ENCODE measurements around the gene VWA2.

VWA2 gene

DNA sequence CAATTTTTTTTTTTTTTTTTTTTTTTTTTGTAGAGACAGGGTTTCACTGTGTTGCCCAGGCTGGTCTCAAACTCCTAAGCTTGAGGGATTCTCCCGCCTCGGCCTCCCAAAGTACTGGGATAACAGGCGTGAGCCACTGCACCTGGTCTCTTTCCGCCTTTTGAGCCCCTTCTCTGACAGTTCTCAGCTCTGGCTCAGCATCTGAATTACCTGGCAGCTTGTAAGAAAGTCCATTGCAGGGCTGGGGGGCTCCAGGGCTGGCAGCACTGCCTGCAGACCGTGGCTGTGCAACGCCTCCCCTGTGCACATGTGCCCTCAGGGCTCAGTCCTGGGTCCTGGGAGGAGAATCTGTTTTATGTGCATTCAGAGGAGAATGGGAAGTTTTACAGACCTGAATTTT lies 37.6 kb downstream of the VWA2 start:
- no peak for DNase-seq (ENCODE audit: low read depth in 2 of 2)

DNA sequence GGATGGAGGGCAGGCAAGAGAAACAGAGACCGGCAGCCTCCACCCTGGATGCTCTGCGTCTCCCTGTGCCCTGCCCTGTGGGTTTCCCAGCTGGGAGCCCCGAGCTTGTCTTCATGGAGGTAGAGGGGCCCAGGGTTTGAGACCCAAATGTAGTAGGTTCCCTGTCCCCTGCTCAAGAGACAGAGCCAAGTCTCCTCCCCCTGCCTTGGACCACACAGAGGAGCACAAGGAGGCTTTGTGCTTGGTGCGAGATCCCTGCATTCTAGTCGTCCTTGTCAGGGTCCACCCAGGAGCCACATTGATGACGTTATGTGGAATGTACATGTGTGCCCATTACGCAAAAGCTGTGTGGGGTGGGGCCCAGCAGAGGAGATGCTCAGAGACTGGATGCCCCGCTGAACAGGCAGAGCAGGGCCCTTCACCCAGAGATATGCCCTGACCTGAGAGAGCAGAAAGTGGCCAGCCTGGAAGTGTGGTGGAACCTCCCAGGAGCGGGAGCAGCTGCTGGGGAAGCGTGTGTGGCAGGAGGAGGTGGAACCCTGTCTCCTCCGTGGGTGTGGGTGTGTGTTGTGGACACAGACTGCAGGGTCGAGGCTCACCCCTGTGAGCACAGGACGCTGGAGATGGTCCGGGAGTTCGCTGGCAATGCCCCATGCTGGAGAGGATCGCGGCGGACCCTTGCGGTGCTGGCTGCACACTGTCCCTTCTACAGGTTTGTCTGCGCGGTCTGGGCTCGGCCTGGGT lies 39.3 kb downstream of the VWA2 start:
- DNase-seq (ENCODE audit: low read depth in 2 of 2): no peak

DNA sequence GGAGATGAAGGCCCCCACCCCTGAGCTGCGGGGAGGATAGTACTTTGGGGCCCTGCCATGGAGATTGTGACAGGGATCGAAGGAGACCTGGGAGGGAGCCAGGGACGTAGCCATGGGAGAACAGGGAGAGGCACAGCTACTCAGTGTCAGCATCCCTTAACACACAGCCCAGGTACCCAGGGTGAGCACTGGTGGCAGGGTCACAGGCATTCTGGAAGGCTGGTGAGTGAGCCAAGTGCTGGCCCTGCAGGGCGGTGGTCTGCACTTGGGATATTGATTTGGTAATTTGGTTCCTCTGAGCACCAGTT lies 39.8 kb downstream of the VWA2 start:
- no peak for DNase-seq (ENCODE audit: low read depth in 2 of 2)

DNA sequence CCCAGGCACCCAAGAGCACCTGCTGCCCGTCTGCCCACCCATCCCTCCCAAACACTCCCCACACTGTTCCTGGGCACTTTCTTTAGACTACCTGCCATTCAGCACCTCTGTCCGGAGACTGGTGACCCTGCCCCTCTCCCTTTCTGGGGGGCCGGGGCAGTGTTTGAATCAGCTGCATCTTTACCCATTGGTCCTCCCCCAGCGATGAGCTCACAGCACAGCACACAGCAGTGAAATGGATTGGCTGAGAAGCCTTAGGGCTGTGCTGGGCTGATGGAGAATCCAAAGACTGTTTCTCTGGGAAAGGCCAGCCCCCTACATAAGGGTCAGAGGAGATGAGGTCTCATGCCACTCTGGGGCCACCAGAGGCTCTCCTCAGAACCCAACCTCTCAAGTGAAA lies 40.2 kb downstream of the VWA2 start:
- no peak for DNase-seq (ENCODE audit: low read depth in 2 of 2)

DNA sequence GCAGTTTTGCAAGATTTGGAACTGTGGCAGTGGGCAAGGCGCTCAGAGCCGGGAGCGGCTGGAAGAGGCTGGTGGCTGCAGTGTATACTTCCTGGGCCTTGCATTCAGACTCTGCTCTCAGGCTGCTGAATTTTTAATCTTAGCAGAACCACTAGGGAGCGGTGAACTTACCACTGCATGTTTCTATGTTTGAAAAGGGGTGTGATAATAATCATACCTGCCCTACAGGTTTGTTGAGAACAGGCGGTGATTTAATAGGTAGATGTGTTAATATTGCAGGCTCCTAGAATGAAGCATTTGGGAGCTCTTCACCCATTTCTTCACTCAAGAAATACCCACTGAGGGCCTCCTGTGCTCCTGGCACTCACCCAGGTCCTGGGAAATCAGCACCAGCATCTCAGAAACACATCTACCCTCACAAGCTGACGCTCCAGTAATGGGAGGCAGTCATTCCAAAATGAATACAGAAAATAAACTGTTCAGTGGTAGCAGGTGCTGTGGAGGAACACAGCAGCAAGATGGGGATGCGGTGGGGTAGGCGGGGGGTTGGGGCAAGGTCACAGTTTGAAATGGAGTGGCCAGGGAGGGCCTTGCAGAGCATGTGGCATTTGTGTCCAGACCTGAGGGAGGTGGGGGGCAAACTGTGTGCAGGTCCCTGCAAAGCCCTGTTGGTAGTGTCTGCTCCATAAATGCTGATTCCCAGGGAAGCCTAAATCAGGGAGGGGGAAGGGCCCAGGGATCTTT lies 41.0 kb downstream of the VWA2 start:
- DNase-seq (ENCODE audit: low read depth in 2 of 2): no peak

DNA sequence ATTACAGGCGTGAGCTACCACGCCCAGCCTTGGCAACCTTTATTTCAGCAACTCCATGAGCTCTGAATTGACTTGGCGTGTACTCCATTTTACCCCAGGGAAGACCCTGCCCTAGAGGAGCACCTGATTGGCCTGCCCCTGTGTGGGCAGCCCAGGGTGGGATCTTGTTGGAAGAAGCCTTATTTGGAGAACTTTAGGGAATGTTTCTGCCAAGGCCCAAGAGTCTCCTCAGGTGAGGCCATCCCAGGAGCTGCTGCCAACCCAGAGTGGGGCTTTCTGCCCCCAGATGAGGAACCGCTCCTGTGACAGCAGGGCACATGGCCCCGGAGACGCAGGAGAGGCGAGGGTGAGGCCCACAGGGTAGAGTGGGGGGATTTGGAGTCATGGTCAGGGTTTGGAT lies 42.0 kb downstream of the VWA2 start:
- no peak for DNase-seq (ENCODE audit: low read depth in 2 of 2)

DNA sequence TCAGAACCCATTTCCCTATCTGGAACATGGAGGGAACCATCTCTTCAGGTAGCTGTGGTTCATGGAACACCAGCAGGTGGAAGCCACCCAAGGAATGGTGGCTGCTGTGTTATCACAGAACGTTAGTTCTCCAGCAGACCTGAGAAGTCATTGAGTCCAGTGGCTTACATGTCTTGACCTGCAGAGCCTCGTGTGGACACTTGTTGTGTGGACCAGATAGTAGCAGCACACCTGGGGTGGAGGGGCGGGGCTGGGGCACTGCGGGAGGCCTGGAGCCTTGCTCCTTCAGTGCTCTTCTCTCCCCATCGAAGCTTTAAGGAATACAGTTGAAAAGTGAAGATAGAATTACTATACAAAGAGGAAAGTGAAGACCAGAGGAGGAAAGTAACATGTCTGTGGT lies 42.4 kb downstream of the VWA2 start:
- no peak for DNase-seq (ENCODE audit: low read depth in 2 of 2)

DNA sequence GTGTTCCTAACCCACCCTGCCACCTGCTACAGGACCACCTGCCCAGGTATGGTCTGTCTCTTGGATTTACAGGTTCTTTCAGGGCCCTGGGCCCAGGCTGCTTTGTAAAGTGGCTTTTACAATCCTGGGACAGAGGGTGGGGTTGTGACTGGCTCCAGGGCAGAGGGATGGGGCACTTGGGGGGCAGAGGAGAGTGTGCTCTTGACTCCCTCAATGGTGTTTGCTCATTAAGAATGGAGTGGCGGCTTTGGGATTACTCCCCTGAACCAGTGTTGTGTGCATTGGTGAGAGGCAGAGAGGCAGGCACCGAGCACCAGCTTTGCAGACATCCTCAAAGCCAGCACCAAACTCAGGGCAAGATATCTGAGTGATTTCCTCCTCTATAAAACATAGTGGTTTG lies 43.5 kb downstream of the VWA2 start:
- DNase-seq (ENCODE audit: low read depth in 2 of 2): no peak

DNA sequence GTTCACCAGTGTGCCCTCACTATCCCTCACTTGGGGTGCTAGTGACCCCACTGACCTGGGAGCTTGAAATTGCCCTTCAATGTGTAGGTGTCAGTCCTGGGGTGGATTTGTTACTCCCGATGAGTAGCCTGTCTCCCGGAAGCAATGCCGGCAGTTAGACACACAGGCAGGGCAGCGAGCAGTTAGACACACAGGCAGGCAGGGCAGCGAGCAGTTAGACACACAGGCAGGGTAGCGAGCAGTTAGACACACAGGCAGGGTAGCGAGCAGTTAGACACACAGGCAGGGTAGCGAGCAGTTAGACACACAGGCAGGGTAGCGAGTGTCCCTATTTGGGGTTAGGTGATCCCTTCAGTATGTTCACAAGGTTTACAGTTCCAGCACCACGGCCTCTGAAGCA lies 44.0 kb downstream of the VWA2 start:
- no peak for DNase-seq (ENCODE audit: low read depth in 2 of 2)

DNA sequence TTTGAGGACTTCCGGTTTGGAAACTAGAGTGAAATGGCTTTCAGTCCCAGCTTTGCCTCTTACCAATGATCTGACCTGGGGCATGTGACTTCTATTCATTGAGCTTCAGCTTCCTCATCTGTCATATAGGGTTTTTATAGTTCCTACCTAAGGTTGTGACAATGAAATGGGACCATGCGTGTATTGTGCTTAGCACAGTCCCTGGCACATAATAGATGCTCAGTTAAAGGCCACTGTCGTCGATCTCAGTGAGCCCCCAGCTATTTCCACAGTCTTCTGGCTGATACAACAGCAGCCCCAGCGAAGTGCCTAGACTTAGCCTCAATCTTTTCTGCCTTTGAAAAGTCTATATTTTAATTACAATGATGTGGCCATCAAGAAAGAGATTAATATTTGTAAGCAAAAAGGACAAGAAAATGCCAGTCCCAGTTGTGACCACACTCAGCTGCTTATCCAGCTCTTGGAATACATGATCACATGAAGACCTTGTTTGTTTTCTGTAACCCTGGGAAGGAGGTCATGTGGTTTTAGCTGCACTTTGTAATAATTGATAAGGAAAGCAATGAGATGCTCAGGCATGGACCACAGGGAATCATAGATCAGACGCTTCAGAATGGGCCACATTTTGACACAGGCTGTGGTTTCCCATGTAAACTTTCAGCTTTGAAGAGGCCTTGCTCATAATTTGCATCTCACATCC lies 44.6 kb downstream of the VWA2 start:
- DNase-seq (ENCODE audit: low read depth in 2 of 2): no peak

DNA sequence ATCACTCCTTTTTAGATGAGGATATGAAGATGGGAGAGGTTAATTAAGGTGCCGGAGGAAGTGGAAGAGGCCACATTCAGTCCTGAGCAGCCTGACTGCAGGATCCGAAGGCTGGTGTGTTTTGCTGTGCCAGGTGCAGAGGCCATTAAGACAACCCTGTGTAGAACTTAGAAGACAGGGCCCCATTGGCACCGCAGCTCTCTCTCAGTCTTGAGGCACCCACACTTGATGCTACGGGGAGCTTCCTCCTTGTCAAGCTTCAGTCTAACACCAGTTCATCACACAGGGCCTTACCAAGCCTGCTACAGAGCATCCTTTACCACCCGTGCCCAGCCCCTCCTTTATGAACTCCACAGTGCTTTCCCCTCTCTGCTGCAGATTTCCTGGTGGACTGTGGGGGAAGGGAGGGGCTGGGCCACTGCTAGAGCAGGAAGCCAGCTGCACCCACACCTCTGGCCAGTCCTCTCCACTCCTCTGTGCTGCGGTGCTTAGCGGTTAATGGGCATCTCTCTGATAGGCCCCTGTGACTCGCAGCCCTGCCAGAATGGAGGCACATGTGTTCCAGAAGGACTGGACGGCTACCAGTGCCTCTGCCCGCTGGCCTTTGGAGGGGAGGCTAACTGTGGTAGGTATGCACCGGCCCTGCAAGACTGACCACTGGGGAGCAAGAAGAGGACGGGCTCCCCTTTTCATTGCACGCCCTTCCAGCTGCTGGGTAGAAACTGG lies 45.5 kb downstream of the VWA2 start:
- DNase-seq (ENCODE audit: low read depth in 2 of 2): no peak

DNA sequence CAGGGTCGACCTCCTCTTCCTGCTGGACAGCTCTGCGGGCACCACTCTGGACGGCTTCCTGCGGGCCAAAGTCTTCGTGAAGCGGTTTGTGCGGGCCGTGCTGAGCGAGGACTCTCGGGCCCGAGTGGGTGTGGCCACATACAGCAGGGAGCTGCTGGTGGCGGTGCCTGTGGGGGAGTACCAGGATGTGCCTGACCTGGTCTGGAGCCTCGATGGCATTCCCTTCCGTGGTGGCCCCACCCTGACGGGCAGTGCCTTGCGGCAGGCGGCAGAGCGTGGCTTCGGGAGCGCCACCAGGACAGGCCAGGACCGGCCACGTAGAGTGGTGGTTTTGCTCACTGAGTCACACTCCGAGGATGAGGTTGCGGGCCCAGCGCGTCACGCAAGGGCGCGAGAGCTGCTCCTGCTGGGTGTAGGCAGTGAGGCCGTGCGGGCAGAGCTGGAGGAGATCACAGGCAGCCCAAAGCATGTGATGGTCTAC lies 46.9 kb downstream of the VWA2 start:
- DNase-seq (ENCODE audit: low read depth in 2 of 2): no peak

DNA sequence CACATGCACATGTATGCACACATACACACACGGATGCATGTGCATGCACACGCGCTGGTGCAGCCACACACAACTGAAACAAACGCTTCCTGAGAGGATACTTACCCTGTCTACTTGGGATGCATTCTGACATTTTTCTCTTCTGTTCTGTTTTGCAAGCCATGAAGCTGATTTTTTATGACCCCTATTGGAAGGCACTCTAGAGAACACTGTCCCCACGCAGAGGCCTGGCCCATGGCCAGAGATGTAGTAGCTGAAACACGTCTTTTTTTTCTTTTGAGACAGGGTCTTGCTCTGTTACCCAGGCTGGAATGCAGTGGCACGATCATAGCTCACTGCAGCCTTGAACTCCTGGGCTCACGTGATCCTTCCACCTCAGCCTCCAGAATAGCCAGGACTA lies 47.9 kb downstream of the VWA2 start:
- DNase-seq (ENCODE audit: low read depth in 2 of 2): no peak

DNA sequence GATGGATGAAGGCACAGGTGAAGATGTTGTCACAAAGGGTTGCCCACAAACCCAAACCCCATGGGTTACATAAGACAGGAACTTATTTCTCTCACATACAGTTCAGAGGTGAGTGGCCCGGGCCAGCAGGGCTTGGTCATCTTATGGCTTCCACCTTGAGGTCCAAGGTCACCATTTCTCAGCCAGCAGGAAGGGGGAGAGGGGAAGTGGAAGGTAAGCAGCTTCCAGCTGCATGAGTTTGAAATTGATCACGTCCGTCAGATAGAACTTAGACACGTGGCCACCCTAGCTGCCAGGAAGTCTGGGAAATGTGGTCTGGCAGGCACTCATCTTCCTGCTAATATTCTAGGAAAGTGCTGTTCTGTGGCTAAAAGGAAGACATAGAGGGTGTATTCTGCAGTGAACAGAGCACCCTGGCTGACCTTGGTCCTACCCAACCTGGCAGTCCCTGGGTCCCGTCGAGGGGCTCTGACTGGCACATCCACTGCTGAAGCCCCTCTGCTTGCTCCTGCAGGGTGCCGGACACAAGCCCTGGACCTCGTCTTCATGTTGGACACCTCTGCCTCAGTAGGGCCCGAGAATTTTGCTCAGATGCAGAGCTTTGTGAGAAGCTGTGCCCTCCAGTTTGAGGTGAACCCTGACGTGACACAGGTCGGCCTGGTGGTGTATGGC lies 49.5 kb downstream of the VWA2 start:
- DNase-seq (ENCODE audit: low read depth in 2 of 2): no peak

DNA sequence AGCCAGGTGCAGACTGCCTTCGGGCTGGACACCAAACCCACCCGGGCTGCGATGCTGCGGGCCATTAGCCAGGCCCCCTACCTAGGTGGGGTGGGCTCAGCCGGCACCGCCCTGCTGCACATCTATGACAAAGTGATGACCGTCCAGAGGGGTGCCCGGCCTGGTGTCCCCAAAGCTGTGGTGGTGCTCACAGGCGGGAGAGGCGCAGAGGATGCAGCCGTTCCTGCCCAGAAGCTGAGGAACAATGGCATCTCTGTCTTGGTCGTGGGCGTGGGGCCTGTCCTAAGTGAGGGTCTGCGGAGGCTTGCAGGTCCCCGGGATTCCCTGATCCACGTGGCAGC lies 50.0 kb downstream of the VWA2 start:
- DNase-seq (ENCODE audit: low read depth in 2 of 2): no peak

DNA sequence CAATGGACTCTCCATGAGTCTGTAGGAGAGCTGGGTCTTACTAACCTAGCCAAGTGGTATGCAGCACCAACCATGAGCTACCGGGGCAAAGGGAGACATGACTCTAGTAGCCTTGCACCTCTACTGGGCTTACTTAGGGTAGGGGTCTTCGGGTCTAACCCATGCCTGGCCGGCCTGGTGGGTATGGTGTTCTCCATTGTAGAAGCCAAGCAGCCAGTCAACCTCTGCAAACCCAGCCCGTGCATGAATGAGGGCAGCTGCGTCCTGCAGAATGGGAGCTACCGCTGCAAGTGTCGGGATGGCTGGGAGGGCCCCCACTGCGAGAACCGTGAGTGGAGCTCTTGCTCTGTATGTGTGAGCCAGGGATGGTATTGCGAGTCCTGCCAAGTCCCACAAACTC lies 51.0 kb downstream of the VWA2 start:
- no peak for DNase-seq (ENCODE audit: low read depth in 2 of 2)

DNA sequence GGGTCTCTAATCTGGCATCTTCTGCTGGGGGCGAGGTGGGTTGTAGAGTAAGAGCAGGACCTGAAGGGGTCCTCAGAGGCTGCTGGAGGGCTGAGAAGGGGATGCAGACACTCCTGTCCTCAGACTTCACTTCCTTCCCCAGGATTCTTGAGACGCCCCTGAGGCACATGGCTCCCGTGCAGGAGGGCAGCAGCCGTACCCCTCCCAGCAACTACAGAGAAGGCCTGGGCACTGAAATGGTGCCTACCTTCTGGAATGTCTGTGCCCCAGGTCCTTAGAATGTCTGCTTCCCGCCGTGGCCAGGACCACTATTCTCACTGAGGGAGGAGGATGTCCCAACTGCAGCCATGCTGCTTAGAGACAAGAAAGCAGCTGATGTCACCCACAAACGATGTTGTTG lies 52.0 kb downstream of the VWA2 start:
- DNase-seq (ENCODE audit: low read depth in 2 of 2): no peak

DNA sequence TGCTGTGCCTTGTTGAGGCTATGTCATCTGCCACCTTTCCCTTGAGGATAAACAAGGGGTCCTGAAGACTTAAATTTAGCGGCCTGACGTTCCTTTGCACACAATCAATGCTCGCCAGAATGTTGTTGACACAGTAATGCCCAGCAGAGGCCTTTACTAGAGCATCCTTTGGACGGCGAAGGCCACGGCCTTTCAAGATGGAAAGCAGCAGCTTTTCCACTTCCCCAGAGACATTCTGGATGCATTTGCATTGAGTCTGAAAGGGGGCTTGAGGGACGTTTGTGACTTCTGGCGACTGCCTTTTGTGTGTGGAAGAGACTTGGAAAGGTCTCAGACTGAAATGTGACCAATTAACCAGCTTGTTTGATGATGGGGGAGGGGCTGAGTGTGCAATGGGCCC lies 52.5 kb downstream of the VWA2 start:
- no peak for DNase-seq (ENCODE audit: low read depth in 2 of 2)

DNA sequence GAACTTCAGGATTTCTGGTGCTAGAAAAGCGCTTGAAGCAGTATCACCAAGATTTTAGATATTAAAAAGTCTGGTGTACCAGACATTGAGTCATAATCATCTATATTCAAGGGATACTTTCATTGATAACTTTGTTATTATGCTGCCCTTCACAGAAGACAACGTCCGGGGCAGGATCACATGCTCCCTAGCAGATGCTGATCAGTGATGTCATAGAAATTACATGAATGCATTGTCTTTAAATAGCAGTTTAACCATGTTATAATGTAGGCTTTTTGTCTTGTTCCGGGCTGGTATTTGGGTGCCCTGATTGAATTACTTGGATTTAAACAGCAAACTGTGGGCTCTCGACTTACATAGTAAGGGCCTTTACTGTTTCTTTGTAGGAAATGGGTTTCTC lies 54.0 kb downstream of the VWA2 start:
- no peak for DNase-seq (ENCODE audit: low read depth in 2 of 2)

DNA sequence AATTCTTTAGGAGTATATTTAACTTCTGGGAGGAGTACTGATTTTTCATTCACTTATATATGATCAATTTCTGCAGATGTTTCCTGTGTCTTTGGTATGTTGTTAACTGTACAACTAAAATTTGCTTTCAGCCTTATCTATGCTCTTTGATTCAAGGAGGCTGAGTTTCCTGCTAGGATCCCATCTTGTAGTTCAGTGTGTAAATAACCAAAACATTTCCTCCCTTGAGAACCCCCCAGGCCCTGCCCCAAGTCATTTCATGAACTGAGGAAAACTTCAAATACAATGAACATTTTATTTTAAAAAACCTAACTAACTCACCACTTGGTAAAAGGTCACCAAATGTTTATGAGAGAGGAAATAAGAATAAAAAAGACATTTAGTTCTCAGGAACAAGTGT lies 55.5 kb downstream of the VWA2 start:
- DNase-seq (ENCODE audit: low read depth in 2 of 2): no peak

DNA sequence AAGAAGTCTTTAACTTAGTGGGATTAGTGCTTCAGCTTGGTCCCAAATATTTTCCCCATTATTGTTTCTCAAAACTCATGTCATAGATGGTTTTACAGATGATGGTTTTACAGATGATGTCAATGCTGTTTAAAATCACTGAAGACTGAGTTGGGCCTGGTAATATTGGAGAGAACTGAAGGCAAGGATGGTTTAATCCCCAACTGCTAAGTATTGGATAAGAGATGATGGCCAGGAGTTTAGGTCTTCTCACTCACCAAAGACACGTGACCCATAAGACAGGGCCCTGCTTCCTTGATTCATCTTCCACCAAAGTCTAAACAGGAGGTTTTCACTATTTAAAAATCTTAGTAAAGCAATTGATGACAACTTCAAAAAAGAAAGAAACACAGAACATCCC lies 56.3 kb downstream of the VWA2 start:
- no peak for DNase-seq (ENCODE audit: low read depth in 2 of 2)

DNA sequence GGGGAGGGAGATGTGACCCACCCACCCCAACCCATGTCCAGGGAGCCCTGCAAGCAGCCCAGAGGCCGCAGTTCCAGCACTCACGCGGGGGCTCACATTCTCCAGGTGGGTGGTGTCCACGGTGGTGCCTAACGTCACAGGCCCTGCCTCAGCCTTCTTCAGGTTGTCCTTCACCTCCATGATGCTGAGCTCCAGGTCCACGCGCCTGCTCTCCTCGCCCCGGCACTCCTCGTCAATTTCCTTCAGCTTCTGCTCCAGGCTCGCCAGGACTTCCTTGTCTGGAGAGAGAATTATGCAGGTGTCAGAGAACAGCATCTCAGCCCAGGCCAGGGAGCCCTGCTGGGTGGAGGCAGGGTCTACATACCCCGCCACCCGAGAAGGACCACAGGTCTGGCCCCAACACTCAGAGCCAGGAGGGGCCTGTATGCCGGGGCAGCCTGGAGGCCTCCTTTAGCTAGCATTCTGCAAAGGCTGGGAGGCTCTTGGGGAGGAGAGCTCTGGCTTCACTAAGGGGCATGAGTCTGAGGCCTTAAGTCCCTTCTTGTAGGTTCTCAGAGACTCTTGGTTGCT lies 58.2 kb downstream of the VWA2 start:
- no peak for DNase-seq (ENCODE audit: low read depth in 2 of 2)
